M059J (cell line): ENCODE results near the gene HLA-DQA1. TPM values are rescaled to one million over a fixed set of nuclear protein-coding genes. Genes with fewer than 3 reads are reported as not detected.
"Not testable (repeated sequence)": the region's sequence is repeated elsewhere in the genome, so short reads cannot be mapped to it uniquely, and the experiment has no call there.

Experiments
- DNase-seq: peaks from one replicate; pipeline ENCODE4 v3.0.0-alpha.2; 2012; ENCODE audit warnings: low read depth
- total RNA-seq: library from RNA; depleted of rRNA; stranded (reverse); fragments of >200 nt; shearing (Covaris generic); gene quantifications from 2 replicates; pipeline ENCODE4 v1.2.3, GENCODE V29; 2014

HLA-DQA1 gene
- total RNA-seq, 1 experiment from 2014 or later, result not detected

DNA sequence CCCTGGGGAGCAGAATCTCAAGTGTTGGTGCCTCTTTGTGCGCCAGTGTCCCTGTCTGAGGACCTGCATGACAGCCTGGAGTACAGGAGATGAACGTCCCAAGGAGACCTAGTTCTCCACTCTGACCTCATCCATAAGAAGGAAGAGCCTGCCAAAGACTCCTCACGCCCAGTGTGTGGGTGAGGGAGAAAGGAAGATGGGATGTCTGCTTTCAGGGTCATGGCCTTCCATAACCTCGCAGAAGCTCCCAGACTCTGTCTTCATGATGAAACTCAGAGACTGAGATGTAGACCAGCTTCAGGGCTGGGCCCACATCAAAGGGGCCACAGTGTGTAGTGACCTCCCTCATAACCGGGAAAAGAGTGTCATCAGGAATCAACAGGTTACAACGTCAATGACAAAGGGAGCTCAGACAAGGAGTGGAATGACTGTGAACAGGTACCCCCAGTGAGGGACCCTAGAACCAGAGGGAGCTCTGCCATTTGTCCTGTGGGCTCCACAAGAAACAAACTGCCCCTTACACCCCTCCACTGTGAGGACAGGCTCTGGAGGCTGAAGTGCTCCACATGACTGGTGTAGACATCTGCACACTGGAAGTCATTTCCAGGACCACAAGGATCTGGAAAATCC, 21.2 kb downstream of the HLA-DQA1 start:
- DNase-seq, result no peak

DNA sequence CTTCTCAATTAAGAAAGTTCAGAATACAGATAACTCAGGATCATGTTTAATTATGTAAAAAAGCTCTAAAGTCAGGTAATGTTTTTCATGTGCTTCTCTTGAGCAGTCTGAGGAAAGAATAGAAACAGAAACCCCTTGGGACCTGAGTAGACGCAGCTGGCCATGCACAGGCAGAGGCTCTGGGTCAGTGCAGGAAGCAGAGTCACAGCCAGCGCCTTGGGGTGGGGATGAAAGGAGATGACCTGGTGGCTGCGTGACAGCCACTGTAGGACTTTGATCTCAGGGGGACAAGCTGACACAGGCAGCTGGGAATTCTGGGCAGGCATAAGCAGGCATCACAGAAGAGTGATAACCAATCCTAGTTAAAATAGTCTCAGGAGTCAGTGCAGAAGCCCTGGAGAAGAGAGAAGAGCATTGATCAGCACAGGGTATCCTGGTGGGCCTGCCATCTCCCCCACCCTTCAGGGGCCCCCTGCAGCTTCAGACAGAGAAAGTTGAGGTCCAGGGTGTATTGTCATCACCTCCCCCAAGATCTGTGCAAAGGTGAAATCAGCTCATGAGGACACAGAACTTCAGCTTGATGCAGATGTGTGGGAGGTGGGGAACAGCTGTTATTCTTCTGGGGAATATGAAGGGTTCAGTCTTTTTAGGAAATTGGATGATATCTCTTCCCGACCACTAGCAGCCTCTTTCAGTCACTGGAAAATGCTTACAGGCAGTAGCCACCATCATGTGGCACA, 22.8 kb downstream of the HLA-DQA1 start:
- DNase-seq, result no peak

DNA sequence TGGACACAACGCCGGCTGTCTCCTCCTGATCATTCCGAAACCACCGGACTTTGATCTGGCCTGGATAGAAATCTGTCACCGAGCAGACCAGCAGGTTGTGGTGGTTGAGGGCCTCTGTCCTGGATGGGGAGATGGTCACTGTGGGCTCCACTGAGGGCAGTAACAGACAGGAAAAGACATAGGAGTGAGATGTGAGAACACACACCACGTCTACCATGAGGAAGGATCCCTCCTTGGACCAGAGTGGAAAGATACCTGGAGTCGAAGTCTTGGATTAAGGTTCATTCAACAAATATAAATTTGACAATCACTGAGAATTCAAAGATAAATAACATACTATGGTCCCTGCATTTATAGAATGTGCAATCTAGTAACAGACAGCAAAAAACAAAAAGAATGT, 24.9 kb downstream of the HLA-DQA1 start:
- DNase-seq, result no peak

DNA sequence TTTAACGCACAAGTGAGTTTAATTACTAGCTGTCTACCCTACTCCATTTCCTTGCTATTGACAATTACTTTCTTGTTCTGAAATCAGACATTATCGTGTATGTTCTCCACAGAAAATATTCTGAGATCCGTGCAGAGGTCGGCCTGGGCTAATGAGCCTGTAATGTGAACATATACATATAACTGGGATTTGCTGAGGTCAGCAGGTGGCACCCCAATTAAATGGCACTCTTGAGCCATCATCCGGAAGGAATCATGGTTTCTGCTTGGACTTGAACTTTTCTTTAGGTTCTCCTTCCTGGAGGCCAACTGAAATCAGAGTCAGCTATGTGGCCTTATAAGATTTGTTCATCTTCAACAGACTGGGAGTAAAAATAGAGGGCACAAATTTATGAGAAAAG, 25.6 kb downstream of the HLA-DQA1 start:
- no peak for DNase-seq

DNA sequence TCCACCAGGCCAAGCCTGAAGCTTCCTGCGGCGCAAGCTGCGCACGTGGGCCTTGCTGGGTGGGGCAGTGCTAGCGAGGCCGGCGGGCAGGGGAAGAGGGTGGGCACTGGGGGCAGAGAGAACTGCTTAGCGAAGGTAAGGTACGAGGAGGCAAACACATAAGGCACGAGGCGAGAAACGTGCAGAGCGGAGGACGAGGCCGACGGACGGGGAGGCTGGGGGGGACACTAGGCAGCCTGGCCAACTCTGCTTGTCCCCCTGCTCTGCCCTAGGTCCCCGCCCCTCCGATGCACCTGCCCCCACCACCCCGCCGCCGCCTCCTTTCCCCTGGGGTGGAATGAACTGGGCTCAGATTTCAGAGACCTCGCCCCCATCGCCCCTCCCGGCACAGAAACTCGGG, 27.1 kb downstream of the HLA-DQA1 start:
- DNase-seq, result no peak

DNA sequence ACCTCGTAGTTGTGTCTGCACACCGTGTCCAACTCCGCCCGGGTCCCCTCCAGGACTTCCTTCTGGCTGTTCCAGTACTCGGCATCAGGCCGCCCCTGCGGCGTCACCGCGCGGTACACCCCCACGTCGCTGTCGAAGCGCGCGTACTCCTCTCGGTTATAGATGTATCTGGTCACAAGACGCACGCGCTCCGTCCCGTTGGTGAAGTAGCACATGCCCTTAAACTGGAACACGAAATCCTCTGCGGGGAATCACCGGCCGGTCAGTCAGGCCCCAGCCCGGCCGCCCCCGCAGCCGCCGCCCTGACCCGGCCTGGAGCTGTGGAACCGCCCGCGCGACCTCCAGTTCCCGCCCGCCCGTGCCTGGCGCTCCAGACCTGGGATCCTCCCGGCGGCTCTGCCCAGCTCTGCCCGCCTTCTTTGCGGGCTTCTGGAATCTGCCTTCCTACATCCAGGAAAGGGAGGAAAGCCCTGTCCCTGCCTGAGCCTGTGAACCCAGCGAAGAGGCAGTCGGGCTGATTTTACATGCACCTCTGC, 27.7 kb downstream of the HLA-DQA1 start:
- no peak for DNase-seq

DNA sequence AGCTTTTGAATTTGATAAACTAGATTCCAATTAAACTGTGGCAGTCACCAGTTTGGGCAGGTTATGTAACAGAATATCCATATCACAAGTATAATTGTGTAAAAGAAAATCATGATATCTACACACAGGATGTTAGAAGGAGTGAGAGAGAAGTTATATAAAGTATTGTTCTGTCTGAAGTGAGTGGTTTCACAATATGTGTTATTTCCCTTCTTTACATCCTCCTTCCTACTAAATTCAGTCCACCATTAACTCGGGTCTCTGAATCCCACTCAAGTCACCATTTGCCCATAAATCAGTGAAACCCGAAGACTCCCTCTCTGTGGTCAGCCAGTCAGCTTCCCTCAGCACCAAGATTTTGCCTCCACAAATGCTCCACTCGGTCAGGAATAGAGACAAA, 28.5 kb downstream of the HLA-DQA1 start:
- no peak for DNase-seq

DNA sequence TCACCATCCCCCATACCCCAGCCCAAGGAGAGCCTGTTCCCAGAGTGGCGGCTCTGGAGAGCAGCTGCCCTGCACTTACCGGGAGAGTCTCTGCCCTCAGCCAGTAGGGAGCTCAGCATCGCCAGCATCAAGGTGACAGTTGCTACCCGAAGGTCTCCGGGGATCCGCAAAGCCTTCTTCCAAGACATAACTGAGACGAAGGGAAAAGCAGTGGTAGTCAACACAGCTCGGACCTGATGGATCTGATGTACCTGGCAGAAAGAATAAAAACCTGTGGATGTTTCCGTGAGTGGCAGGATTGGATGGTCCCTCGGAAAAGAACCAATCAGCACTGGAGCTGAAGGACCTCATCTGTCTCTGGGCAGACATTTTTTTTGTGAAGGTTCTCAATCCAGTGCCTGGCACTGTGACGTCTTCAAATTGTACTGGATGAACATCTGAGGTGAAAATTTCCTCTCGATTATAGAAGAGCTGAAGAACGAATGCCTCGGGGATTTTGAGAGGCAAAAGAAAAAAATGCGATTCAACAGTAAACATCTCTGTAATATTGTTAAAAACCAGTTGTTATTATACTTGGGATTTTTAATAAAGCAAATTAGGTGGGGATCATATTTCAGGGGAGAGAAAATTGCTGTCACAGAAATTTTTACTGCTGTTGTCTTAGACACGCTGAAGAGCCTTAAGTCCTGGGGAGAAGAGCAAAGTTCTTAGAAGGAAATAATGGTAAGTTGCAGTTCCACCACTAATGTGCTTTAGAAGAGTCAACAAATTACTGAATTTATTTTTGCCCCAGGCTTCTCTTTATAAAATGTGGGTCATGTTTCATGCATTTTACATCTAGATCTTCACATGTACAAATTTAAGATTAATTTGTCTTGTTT, 29.5 kb downstream of the HLA-DQA1 start, which contains the start of gene HLA-DQB1:
HLA-DQB1 (minus strand) TSS at position 238 of the 881 bp plus-strand sequence; CDS start at position 188, 50 bp downstream.
- peak; percentile 45 for DNase-seq

DNA sequence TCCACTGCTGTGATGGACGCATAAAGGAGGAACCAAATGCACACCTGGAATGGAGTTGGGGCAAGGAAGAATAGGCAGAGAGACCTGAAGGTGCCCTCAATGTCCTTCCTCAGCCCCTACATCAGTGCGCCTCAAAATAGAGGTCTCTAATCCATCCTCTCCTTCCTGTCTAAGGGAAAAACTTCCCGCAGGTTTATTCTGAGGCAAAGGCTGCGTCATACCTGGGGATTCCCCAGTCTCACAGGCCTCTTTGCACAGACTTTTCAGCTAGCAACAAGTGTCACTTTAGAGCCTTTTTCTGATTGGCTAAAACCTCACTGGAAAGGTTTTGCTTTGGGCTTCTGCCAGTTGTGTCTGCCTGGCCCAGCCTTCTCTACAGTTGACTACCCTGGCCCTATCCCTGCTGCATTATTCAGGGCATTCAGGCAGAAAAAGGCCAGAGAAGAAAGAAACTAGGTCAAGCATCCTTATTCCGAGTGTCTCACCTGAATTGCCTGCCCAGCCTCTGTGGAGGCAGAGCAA, 31.1 kb downstream of the HLA-DQA1 start:
- DNase-seq, result peak; percentile 75

DNA sequence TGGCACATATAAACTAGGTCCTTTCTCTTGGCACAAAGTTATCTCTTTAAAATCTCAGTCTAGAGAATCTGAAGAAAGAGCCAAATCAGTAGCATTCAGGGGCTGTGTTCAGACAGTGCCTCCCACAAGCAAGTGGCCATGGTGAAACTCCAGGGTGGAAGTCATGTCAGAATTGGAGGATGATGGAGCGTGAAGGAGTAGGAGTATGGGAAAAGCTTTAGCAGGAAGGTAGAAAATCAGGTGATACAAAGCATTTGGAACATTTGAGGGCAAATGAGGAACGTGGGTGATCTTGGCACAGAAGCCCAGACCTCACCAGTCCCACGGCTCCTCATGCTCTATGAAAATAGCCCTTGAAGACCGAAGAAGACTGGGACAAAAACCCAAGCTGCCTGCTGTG, 32.0 kb downstream of the HLA-DQA1 start:
- no peak for DNase-seq

DNA sequence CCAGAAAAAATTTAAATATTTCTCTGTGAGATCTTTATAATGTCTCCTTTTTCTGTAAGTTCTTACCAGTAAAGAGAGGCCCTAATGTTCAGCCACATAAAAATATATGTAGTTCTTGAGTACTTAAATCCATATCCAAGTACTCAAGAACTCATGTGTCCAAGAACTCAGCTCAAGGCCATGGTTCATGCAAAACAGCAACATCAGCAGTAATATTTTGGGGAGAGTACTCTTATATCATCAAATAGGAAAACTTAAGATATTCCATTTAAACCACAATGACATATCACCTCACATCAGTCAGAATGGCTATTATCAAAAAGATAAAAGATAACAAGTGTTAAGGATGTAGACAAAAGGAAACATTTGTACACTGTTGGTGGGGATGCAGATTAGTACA, 32.7 kb downstream of the HLA-DQA1 start:
- no peak for DNase-seq

DNA sequence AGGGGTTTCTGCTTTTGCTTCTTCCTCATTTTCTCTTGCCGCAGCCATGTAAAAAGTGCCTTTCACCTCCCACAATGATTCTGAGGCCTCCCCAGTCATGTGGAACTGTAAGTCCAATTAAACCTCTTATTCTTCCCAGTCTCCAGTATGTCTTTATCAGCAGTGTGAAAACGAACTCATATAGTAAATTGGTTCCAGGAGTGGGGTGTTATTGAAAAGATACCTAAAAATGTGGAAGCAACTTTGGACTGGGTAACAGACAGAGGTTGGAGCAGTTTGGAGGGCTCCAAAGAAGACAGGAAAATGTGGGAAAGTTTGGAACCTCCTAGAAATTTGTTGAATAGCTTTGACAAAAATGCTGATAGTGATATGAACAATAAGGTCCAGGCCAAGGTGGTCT, 34.7 kb downstream of the HLA-DQA1 start:
- not testable (repeated sequence) for DNase-seq

DNA sequence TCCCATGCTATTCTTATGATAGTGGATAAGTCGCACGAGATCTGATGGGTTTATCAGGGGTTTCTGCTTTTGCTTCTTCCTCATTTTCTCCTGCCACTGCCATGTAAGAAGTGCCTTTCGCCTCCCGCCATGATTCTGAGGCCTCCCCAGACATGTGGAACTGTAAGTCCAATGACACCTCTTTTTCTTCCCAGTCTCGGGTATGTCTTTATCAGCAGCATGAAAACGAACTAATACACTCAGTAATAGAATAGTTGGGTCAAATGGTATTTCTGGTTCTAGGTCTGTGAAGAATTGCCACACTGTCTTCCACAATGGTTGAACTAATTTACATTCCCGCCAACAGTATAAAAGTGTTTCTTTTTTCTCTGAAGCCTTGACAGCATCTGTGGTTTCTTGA, 36.9 kb downstream of the HLA-DQA1 start:
- DNase-seq, result not testable (repeated sequence)

DNA sequence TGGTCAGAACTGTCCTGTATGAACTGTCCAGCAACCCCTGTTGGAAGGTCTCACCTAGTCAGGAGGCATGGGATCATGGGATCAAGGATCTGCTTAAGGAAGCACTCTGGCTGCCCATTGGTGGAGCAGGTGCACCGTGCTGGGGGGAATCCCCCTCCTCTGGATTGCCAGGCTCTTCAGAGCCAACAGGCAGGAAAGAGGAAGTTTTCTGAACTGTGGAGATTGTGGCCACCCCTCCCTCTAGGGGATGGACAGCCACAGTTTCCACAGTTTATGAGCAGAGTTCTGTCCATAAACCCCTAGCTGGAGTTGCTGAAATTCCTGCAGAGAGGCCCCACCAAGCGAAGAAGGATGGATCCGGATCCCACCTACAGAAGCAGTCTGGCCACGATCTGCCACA, 42.3 kb downstream of the HLA-DQA1 start:
- DNase-seq, result no peak

DNA sequence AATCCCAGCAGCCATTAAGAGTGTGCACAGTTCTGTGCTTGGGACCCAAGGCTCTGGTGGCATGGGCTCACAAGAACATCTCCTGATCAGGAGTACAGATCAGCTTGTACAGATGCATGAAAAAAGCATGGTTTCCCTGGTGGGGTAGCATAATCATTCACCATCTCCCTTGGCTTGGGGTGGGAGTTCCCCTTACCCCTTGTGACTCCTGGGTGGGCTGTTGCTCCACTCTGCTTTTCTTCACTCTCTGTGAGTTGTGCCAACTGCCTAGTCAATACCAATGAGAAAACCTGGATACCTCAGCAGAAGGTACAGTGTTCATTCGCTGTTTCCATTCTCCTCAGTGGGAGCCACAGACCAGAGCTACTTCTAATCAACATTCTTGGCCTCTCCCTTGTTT, 42.8 kb downstream of the HLA-DQA1 start:
- DNase-seq, result no peak

DNA sequence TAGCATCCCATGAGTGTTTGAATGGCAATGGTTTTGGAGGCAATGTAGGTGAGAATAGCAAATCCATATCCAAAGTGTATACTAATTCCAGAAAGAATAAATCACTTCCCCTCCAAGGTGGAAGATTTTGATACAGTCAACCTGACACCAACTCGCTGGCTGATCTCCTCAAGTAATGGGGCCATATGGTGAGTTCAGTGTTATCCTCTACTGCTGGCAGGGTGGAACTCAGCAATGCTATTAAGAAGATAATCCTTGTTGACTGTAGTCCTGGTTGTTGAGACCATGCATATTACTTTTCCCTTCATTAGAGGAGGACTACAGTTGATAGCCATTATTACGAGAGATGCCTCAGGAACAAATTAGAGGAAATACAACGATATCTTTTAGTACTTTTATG, 47.0 kb downstream of the HLA-DQA1 start:
- no peak for DNase-seq

DNA sequence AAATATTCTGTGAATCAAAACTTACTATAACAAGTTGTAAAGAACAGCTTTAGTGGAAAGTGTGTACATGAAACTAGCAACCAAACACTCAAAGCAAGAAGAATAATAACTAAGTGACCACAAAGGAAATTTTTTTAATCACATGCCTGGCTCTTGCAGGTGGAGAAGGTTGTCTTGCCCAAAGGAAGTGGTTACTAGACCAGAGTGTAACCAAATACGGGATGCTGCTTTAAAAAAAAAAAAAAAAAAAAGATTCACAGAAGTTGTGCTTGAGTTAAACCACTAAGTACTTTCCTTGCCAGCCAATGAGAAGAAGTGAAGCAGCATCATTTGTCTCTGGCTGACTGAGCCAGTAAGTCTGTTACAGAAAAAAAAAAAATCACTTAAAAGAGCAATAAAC, 48.4 kb downstream of the HLA-DQA1 start:
- DNase-seq, result peak; percentile 7

DNA sequence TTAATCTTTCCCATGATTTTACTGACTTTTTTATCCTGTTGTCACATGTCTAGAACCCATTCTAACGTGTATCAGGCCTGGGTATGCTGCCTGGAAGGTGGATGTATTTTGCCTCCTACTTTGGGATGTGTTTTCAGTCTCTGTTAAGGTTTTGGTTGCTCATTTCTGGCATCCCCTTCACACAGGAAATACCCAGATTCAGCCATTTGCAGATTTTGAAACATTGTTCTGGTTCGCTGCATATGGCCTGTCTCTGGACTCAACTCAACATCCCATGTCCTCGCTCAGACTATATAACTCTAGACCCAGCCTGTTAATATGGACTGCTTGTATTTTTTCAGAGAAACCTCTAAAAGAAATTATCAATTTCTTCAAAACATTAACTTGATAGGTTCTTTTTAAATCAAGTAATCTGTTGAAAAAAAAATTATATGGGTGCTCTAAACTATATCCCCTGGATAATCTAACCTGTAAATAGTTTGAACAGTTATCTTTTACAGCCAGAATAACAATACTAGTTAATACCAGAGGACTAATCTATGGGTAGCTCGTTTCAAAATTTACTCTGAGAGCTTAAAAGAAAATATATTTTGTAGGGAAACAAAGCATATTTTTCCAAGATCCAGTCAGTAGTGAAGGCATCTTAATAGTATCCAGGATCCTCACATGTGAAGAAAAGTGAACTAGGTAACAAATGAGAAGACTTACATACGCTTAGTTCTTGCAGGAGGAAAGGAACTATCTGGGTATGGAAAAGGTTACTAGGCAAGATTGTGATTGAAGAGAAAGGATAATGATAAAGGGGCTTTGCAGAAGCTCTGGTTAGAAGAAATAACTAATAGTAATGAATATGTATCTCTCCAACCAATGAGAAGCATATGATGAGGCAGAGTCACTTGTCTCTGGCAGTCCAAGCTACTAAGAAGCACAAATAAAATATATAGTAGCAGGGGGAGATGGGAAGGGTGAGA, 52.6 kb downstream of the HLA-DQA1 start:
- DNase-seq, result no peak

DNA sequence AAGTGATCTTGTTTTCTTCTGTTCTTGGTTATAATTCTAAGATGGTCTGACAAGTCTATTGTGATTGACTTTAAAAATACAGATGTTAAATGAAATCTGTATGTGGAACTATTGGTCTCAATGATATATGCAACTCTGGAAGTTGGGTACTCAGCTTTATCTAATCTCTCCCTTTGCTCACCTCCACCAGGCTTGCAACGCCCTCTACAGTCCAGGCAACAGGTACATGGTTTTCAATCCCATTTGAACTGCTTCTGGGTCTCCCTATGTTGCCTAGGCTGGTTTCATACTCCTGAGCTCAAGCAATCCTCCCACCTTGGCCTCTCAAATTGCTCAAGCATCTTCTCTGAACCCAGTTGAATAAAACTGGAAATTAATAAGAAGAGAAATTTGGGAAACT, 54.8 kb downstream of the HLA-DQA1 start:
- peak; percentile 17 for DNase-seq
